H1 (cell line): ENCODE data around the gene SLC7A9. TPM values are rescaled to one million over a fixed set of nuclear protein-coding genes. Genes with fewer than 3 reads are reported as not detected.

ENCODE experiments used
- CTCF ChIA-PET: fragments of 300-600 bp; sonication (Branson Sonifier 250); formaldehyde crosslinking; loops from one replicate; lab custom pipeline; 2021; ENCODE audit not compliant: partially characterized antibody; lab: Charles Lee
- POLR2A ChIA-PET: fragments of 300-600 bp; sonication (Branson Sonifier 250); formaldehyde crosslinking; loops from one replicate; lab custom pipeline; 2021; ENCODE audit warnings: inconsistent platforms; ENCODE audit not compliant: partially characterized antibody; lab: Charles Lee
- DNase-seq, 2 experiments: peaks; one replicate each; pipeline versions ENCODE4 v3.0.0 to v3.0.0-alpha.2; 2010 to 2022; ENCODE audit warnings: low spot score in 2 of 2, low read depth in 1 of 2, mixed read lengths in 1 of 2
- FAIRE-seq: peaks from 2 replicates; lab custom pipeline; 2011; peaks lifted over from hg19 to GRCh38; lab: Jason Lieb, UNC
- H2AFZ ChIP-seq: 2 replicates; pipeline ENCODE4 v1.8.1; 2012; ENCODE audit warnings: low read length, inconsistent platforms
- H2AK5ac ChIP-seq: 2 replicates; pipeline ENCODE4 v1.6.1; 2013; ENCODE audit warnings: low read depth, low read length
- H2BK120ac ChIP-seq: replicated peaks from 2 replicates; pipeline ENCODE3; 2013; ENCODE audit warnings: low read depth, low read length, inconsistent platforms
- H2BK12ac ChIP-seq: 2 replicates; pipeline ENCODE4 v1.6.1; 2013; ENCODE audit warnings: low read depth, low read length
- H2BK15ac ChIP-seq: 2 replicates; pipeline ENCODE4 v1.6.1; 2013; ENCODE audit warnings: low read length
- H2BK20ac ChIP-seq: 2 replicates; pipeline ENCODE4 v1.6.1; 2013; ENCODE audit warnings: low read length
- H2BK5ac ChIP-seq: 2 replicates; pipeline ENCODE4 v1.6.1; 2013; ENCODE audit warnings: low read depth, low read length
- H3K14ac ChIP-seq: 2 replicates; pipeline ENCODE4 v1.6.1; 2013; ENCODE audit warnings: inconsistent platforms; ENCODE audit not compliant: insufficient read length
- H3K18ac ChIP-seq: 2 replicates; pipeline ENCODE4 v1.6.1; 2013; ENCODE audit warnings: low read length; ENCODE audit errors: extremely low read depth
- H3K23ac ChIP-seq: 2 replicates; pipeline ENCODE4 v1.6.1; 2013; ENCODE audit warnings: inconsistent platforms; ENCODE audit not compliant: insufficient read length
- H3K23me2 ChIP-seq: 2 replicates; pipeline ENCODE4 v1.6.1; 2013; ENCODE audit warnings: low read depth, low read length
- H3K27ac ChIP-seq: 2 replicates; pipeline ENCODE4 v1.6.1; 2011; ENCODE audit warnings: low read depth, low read length, inconsistent platforms
- H3K27me3 ChIP-seq, 4 experiments: replicated peaks in 1 of 4; 1 replicate in 1 of 4; 2 replicates in 3 of 4; pipeline versions ENCODE4 v1.6.1 to v1.8.1; 2011 to 2013; ENCODE audit warnings: low read length in 3 of 4, mild to moderate bottlenecking in 3 of 4, inconsistent platforms in 2 of 4, mixed read lengths in 2 of 4, moderate library complexity in 1 of 4; ENCODE audit not compliant: control insufficient read depth in 3 of 4, insufficient read depth in 3 of 4; ENCODE audit errors: extremely low read depth in 1 of 4
- H3K36me3 ChIP-seq, 4 experiments: 2 replicates each; pipeline versions ENCODE4 v1.6.1 to v1.8.1; 2011 to 2013; ENCODE audit warnings: mild to moderate bottlenecking in 4 of 4, low read length in 3 of 4, moderate library complexity in 2 of 4, control low read depth in 1 of 4, inconsistent platforms in 1 of 4; ENCODE audit not compliant: insufficient read depth in 4 of 4, control insufficient read depth in 2 of 4
- H3K4ac ChIP-seq: replicated peaks from 2 replicates; pipeline ENCODE3; 2013; ENCODE audit warnings: low read length, low read depth, mixed read lengths, inconsistent platforms; ENCODE audit not compliant: insufficient read length
- H3K4me1 ChIP-seq, 4 experiments: replicated peaks in 1 of 4; 1 replicate in 1 of 4; 2 replicates in 3 of 4; pipeline versions ENCODE4 v1.6.1 to v1.8.1; 2011 to 2013; ENCODE audit warnings: low read length in 3 of 4, inconsistent platforms in 2 of 4, mixed read lengths in 1 of 4; ENCODE audit not compliant: insufficient read depth in 4 of 4, control insufficient read depth in 3 of 4
- H3K4me2 ChIP-seq, 2 experiments: 2 replicates each; pipeline versions ENCODE4 v1.6.1 to v1.8.1; 2011 to 2013; ENCODE audit warnings: low read depth in 2 of 2, low read length in 2 of 2, control low read depth in 1 of 2, inconsistent platforms in 1 of 2, mild to moderate bottlenecking in 1 of 2; ENCODE audit not compliant: insufficient read depth in 1 of 2
- H3K4me3 ChIP-seq, 4 experiments: fragments of 200-600, 300-600 bp in 1 of 4; sonication (generic), shearing (Covaris generic), sonication (Bioruptor Twin) in 1 of 4; 2 replicates each; pipeline versions ENCODE4 v1.5.1 to v1.8.1; 2011 to 2016; ENCODE audit warnings: low read length in 4 of 4, low read depth in 3 of 4, control low read depth in 2 of 4, inconsistent platforms in 2 of 4, mild to moderate bottlenecking in 2 of 4, mixed read lengths in 1 of 4, moderate library complexity in 1 of 4; ENCODE audit not compliant: insufficient read depth in 2 of 4; ENCODE audit errors: extremely low read depth in 1 of 4
- H3K56ac ChIP-seq: replicated peaks from 2 replicates; pipeline ENCODE3; 2013; ENCODE audit warnings: low read depth, mild to moderate bottlenecking, mixed read lengths, low read length, inconsistent platforms; ENCODE audit not compliant: insufficient read length
- H3K79me1 ChIP-seq: 2 replicates; pipeline ENCODE4 v1.6.1; 2013; ENCODE audit warnings: low read depth, low read length, control low read depth
- H3K79me2 ChIP-seq, 2 experiments: 2 replicates each; pipeline versions ENCODE4 v1.6.1 to v1.8.1; 2012 to 2013; ENCODE audit warnings: low read length in 2 of 2, mild to moderate bottlenecking in 2 of 2, inconsistent platforms in 1 of 2; ENCODE audit not compliant: insufficient read depth in 2 of 2, control insufficient read depth in 1 of 2
- H3K9ac ChIP-seq, 4 experiments: replicated peaks in 1 of 4; 1 replicate in 1 of 4; 2 replicates in 3 of 4; pipeline versions ENCODE4 v1.6.1 to v1.8.1; 2011 to 2013; ENCODE audit warnings: low read depth in 3 of 4, low read length in 3 of 4, control low read depth in 2 of 4, mild to moderate bottlenecking in 2 of 4, moderate library complexity in 2 of 4, inconsistent platforms in 1 of 4; ENCODE audit errors: extremely low read depth in 1 of 4
- H3K9me3 ChIP-seq, 2 experiments: 2 replicates each; pipeline versions ENCODE4 v1.6.1 to v1.8.1; 2012 to 2013; ENCODE audit warnings: mild to moderate bottlenecking in 2 of 2, moderate library complexity in 2 of 2, control low read depth in 1 of 2, inconsistent platforms in 1 of 2, low read depth in 1 of 2, low read length in 1 of 2, mixed read lengths in 1 of 2; ENCODE audit not compliant: insufficient read depth in 2 of 2
- H4K20me1 ChIP-seq, 2 experiments: replicated peaks in 1 of 2; 2 replicates each; pipeline versions ENCODE3 to v1.8.1; 2011 to 2013; ENCODE audit warnings: inconsistent platforms in 2 of 2, low read length in 2 of 2, mild to moderate bottlenecking in 1 of 2; ENCODE audit not compliant: insufficient read depth in 2 of 2, control insufficient read depth in 1 of 2
- H4K5ac ChIP-seq: 2 replicates; pipeline ENCODE4 v1.6.1; 2013; ENCODE audit warnings: low read length, low read depth, mixed read lengths, inconsistent platforms; ENCODE audit not compliant: insufficient read length
- H4K8ac ChIP-seq: 2 replicates; pipeline ENCODE4 v1.8.0; 2013; ENCODE audit warnings: mild to moderate bottlenecking, moderate library complexity, low read length, inconsistent platforms; ENCODE audit not compliant: insufficient read depth; ENCODE audit errors: extremely low read depth
- H4K91ac ChIP-seq: replicated peaks from 2 replicates; pipeline ENCODE3; 2013; ENCODE audit warnings: low read length, mixed read lengths, inconsistent platforms; ENCODE audit not compliant: insufficient read length
- FOSL1 ChIP-seq: IDR thresholded peaks from 2 replicates; pipeline ENCODE4 v1.6.1; 2011; ENCODE audit warnings: mild to moderate bottlenecking, low read depth, low read length, moderate library complexity; ENCODE audit not compliant: insufficient read depth
- SP2 ChIP-seq: IDR thresholded peaks from 2 replicates; pipeline ENCODE4 v1.6.1; 2012; ENCODE audit warnings: mild to moderate bottlenecking, low read length, inconsistent platforms
- WGBS, 2 experiments: shearing (Covaris generic) in 1 of 2; methylation state at CpG; one replicate each; pipeline versions ENCODE4 v1.1.6 to v1.1.7; 2013 to 2015; ENCODE audit warnings: low lambda C conversion rate in 2 of 2, mixed read lengths in 2 of 2, inconsistent platforms in 1 of 2, low coverage in 1 of 2, missing lambda C conversion rate in 1 of 2; ENCODE audit not compliant: insufficient replicate concordance in 2 of 2, insufficient coverage in 1 of 2, insufficient read length in 1 of 2; ENCODE audit errors: extremely low coverage in 1 of 2, missing lambda C conversion rate in 1 of 2; 5-methylcytosine and 5-hydroxymethylcytosine counted together
- polyA plus RNA-seq, 7 experiments: library from polyadenylated mRNA; depleted of rRNA in 3 of 7; stranded (reverse) in 5 of 7; unstranded in 2 of 7; fragments of >200 nt in 5 of 7; fragments of 200-250 nt in 2 of 7; gene quantifications; 1 replicate in 5 of 7; 2 replicates in 1 of 7; 4 replicates in 1 of 7; pipeline versions ENCODE4 v1.2.1 to v1.2.3, GENCODE V29; 2011 to 2013; ENCODE audit warnings: missing spikeins in 2 of 7, mixed read lengths in 2 of 7
- total RNA-seq: library from RNA; stranded (reverse); fragmentation: NEBNext Ultra II Directional; extraction: Animal tissue kit (Norgen Biotek cat#: 25700); gene quantifications from 2 replicates; pipeline ENCODE4 v1.2.1, GENCODE V29; 2021
- TF ChIP-seq, protein P1 (sequence below), 3 experiments: IDR thresholded peaks; 1 replicate in 2 of 3; 2 replicates in 1 of 3; pipeline versions ENCODE4 v1.5.1 to v1.6.1; 2011; ENCODE audit warnings: low read length in 3 of 3, mild to moderate bottlenecking in 3 of 3, inconsistent platforms in 2 of 3, low read depth in 1 of 3, moderate library complexity in 1 of 3; ENCODE audit not compliant: insufficient read depth in 1 of 3; ENCODE audit errors: control extremely low read depth in 1 of 3

Gene SLC7A9
- total and polyA plus RNA-seq, 2 of the 8 experiments (the other 6 are each of a cell fraction or from before 2014, with no cell fraction given): 0.15 TPM; not detected in 1

DNA sequence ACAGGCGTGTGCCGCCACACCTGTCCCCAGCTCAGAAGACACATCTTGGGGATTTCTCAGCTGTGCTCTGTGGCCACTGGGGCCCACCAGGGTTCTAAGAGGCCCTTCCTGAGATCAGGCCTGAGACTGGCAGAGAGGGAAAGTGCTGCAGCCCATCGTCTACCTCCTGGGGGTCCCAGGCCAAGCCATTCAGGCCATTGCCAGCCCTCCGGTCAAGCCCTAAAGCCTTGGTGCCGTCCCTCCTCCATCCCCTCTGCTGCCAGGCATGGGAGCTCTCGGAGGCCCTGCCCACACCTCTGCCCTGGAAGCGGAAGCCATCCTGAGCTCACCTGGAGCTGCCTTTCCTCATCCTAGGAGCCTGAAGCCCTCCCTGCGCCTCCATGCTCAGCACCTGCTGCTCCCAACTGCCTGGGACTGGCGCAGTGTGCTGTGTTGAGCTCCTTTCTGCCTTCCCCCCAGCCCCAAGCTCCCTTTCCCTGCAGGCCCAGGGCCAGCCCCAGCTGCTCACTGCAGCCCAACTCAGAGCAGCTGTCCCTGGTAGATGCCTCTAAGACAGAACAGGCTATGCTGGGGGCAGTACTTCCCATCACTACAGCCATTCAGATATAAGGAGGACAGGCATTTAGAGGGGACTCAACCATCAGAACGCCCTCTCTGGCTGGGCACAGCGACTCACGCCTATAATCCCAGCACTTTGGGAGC, 2.9 kb downstream of the SLC7A9 start:
- DNase-seq (no peak), FAIRE-seq (no peak)
- no peaks in the 10 kb centered on the region for H3K79me2 ChIP-seq
- CTCF ChIA-PET: interaction anchor here (0.8 to 1.0 kb wide), 2 partner anchors 9 to 11 kb away, joined by 3 read pairs; no protein-coding TSS in a partner anchor
- no peak overlapping the region for H4K91ac ChIP-seq
- no peak overlapping the region for H4K5ac ChIP-seq
- no peaks in the 10 kb centered on the region for H4K20me1 ChIP-seq
- H2BK20ac ChIP-seq: no peak overlapping the region
- no peak overlapping the region for H2BK15ac ChIP-seq
- no peaks in the 10 kb centered on the region for H3K27me3 ChIP-seq
- 0 out of 2 replicates have a peak overlapping the region, but pooled peaks have one; percentile 41 for H2AFZ ChIP-seq
- no peak overlapping the region; the same call in 1 of the 2 replicates for H4K8ac ChIP-seq
- no peak overlapping the region for H2AK5ac ChIP-seq
- H3K23me2 ChIP-seq: no peaks in the 10 kb centered on the region
- H3K4me3 ChIP-seq: no peak overlapping the region
- H3K9ac ChIP-seq: no peak overlapping the region
- H2BK120ac ChIP-seq: no peak overlapping the region
- no peaks in the 10 kb centered on the region for H3K79me1 ChIP-seq
- H2BK5ac ChIP-seq: no peak overlapping the region
- H3K4me1 ChIP-seq: peaks cover 0 to 4% (median 1%) of the 10 kb centered on the region in 4 experiments; a peak in 4 of 7 replicates
- no peak overlapping the region for H3K4ac ChIP-seq
- no peak overlapping the region for H3K56ac ChIP-seq
- no peak overlapping the region for H3K4me2 ChIP-seq
- no peak overlapping the region for H2BK12ac ChIP-seq
- H3K18ac ChIP-seq: peak overlapping the region; percentile 48
- no peaks in the 10 kb centered on the region for H3K9me3 ChIP-seq
- no peak overlapping the region for H3K14ac ChIP-seq
- H3K27ac ChIP-seq: no peak overlapping the region
- no peak for TF ChIP-seq FOSL1
- no peak for TF ChIP-seq SP2
- TF ChIP-seq, protein P1, sequence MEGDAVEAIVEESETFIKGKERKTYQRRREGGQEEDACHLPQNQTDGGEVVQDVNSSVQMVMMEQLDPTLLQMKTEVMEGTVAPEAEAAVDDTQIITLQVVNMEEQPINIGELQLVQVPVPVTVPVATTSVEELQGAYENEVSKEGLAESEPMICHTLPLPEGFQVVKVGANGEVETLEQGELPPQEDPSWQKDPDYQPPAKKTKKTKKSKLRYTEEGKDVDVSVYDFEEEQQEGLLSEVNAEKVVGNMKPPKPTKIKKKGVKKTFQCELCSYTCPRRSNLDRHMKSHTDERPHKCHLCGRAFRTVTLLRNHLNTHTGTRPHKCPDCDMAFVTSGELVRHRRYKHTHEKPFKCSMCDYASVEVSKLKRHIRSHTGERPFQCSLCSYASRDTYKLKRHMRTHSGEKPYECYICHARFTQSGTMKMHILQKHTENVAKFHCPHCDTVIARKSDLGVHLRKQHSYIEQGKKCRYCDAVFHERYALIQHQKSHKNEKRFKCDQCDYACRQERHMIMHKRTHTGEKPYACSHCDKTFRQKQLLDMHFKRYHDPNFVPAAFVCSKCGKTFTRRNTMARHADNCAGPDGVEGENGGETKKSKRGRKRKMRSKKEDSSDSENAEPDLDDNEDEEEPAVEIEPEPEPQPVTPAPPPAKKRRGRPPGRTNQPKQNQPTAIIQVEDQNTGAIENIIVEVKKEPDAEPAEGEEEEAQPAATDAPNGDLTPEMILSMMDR (IDR thresholded peaks at IDR 0.05; ENCODE audit: control extremely low read depth in 1 of 3, insufficient read depth in 1 of 3, low read depth in 1 of 3, low read length in 3 of 3): no peak
- 90% methylated on average over 12 of the region's 12 CpGs; no CpG with 5 or more reads in 1 of the 2 experiments for WGBS, 2 experiments
- H3K23ac ChIP-seq: no peak overlapping the region
- H3K36me3 ChIP-seq: no peaks in the 10 kb centered on the region
- POLR2A ChIA-PET: no interaction called here
